T-cell (primary cell): ENCODE results near the gene ADK. TPM values are rescaled to one million over a fixed set of nuclear protein-coding genes. Genes with fewer than 3 reads are reported as not detected.

Experiments used
- ATAC-seq, 4 experiments: fragments of 200-7000 bp in 3 of 4; fragments of 150-1000 bp in 1 of 4; cut with Tn5 transposase; replicated peaks in 1 of 4; 1 replicate in 3 of 4; 2 replicates in 1 of 4; pipeline ENCODE4 v1.10.0; 2021; ENCODE audit warnings: moderate library complexity in 3 of 4, mild to moderate bottlenecking in 2 of 4, moderate number of reproducible peaks in 1 of 4
- CTCF ChIA-PET, 2 donors: fragments of 300-600 bp; sonication (Branson Sonifier 250); formaldehyde crosslinking; loops; one replicate each; lab custom pipeline; 2022; ENCODE audit warnings: antibody characterized with exemption in 2 of 2; lab: Charles Lee
- POLR2A ChIA-PET, 2 donors: fragments of 300-600 bp; sonication (Branson Sonifier 250); formaldehyde crosslinking; loops; one replicate each; lab custom pipeline; 2022; ENCODE audit warnings: antibody characterized with exemption in 2 of 2; lab: Charles Lee
- DNase-seq, 35 experiments: peaks; one replicate each; pipeline versions ENCODE4 v3.0.0 to v3.0.0-alpha.2; 2013 to 2023
- H3K27ac ChIP-seq: one replicate; pipeline ENCODE4 v1.5.1; 2013; ENCODE audit warnings: low read length
- H3K27me3 ChIP-seq, 2 experiments: replicated peaks in 1 of 2; 1 replicate in 1 of 2; 2 replicates in 1 of 2; pipeline versions ENCODE4 v1.6.1 to v1.7.0; 2013; ENCODE audit warnings: low read length in 1 of 2, mixed read lengths in 1 of 2; ENCODE audit not compliant: control insufficient read depth in 2 of 2, insufficient read depth in 2 of 2; ENCODE audit errors: extremely low read depth in 1 of 2
- H3K36me3 ChIP-seq, 2 donors: 1 replicate in 1 of 2; 2 replicates in 1 of 2; pipeline versions ENCODE4 v1.6.1 to v1.7.0; 2013; ENCODE audit warnings: low read length in 1 of 2; ENCODE audit not compliant: control insufficient read depth in 2 of 2, insufficient read depth in 1 of 2; ENCODE audit errors: extremely low read depth in 1 of 2
- H3K4me1 ChIP-seq, 2 experiments: 1 replicate in 1 of 2; 2 replicates in 1 of 2; pipeline versions ENCODE4 v1.6.1 to v1.7.0; 2013; ENCODE audit warnings: low read length in 2 of 2, mixed read lengths in 1 of 2; ENCODE audit not compliant: insufficient read depth in 2 of 2, control insufficient read depth in 1 of 2; ENCODE audit errors: extremely low read depth in 1 of 2
- H3K4me3 ChIP-seq, 2 donors: 1 replicate in 1 of 2; 2 replicates in 1 of 2; pipeline versions ENCODE4 v1.5.1 to v1.7.0; 2013; ENCODE audit warnings: mild to moderate bottlenecking in 2 of 2, low read length in 1 of 2, moderate library complexity in 1 of 2; ENCODE audit not compliant: control insufficient read depth in 1 of 2; ENCODE audit errors: extremely low read depth in 1 of 2
- H3K9me3 ChIP-seq: 2 replicates; pipeline ENCODE4 v1.7.0; 2013
- H3K27ac Mint-ChIP-seq, 2 donors: one replicate each; pipeline ENCODE4 v1.8.0; 2020 to 2021; ENCODE audit warnings: mild to moderate bottlenecking in 2 of 2, mixed read lengths in 2 of 2
- H3K27me3 Mint-ChIP-seq, 2 donors: one replicate each; pipeline ENCODE4 v1.8.0; 2021 to 2022; ENCODE audit warnings: mixed read lengths in 2 of 2
- H3K36me3 Mint-ChIP-seq: one replicate; pipeline ENCODE4 v1.8.0; 2021; ENCODE audit warnings: mixed read lengths
- H3K4me1 Mint-ChIP-seq, 3 donors: one replicate each; pipeline ENCODE4 v1.8.0; 2020 to 2022; ENCODE audit warnings: mixed read lengths in 3 of 3, mild to moderate bottlenecking in 1 of 3
- H3K4me3 Mint-ChIP-seq, 3 donors: one replicate each; pipeline ENCODE4 v1.8.0; 2020 to 2022; ENCODE audit warnings: mild to moderate bottlenecking in 3 of 3, mixed read lengths in 3 of 3, moderate library complexity in 3 of 3
- H3K9me3 Mint-ChIP-seq, 3 donors: one replicate each; pipeline ENCODE4 v1.8.0; 2020 to 2022; ENCODE audit warnings: mixed read lengths in 3 of 3
- WGBS: methylation state at CpG from one replicate; pipeline ENCODE4 v1.1.5; 2013; ENCODE audit warnings: missing lambda C conversion rate; ENCODE audit not compliant: insufficient coverage; 5-methylcytosine and 5-hydroxymethylcytosine counted together
- total RNA-seq, 35 experiments: library from RNA in 6 of 35; stranded (reverse) in 6 of 35; fragments of 120-200 nt in 1 of 35; gene quantifications; one replicate each; pipeline versions ENCODE4 v1.2.1 to v1.2.4 and lab custom pipeline; 2013 to 2026

The ADK gene
- total RNA-seq, 5 donors from 2014 or later (not counting 1 experiment from before 2014, with no cell fraction given), result 20.7 to 32.8 (median 23.6) TPM

- Mint-ChIP-seq H3K4me3 (no peak overlapping the region), H3K4me1 (peaks cover 9 to 10% (median 9%) of the 10 kb centered on the region in 3 donors), H3K9me3 (peaks cover 0 to 7% (median 0%) of the 10 kb centered on the region in 3 donors), H3K27me3 (no peaks in the 10 kb centered on the region), H3K27ac (no peak overlapping the region), H3K36me3 (peaks cover 34% of the 10 kb centered on the region)
- H3K4me1 ChIP-seq, result no peaks in the 10 kb centered on the region
- WGBS, result no CpG with 5 or more reads among the region's 2 CpGs
- H3K36me3 ChIP-seq, result peaks cover 0 to 2% of the 10 kb centered on the region in 2 donors
- no peak overlapping the region for H3K27ac ChIP-seq
- ChIA-PET CTCF (no interaction called here), POLR2A (interaction anchor here in 1 of 2 donors (0.6 kb wide), 1 partner anchor 33 kb away, joined by 3 read pairs; no protein-coding TSS in a partner anchor)
- ATAC-seq (no peak), DNase-seq (no peak)
- H3K4me3 ChIP-seq, result no peak overlapping the region
- H3K27me3 ChIP-seq, result no peaks in the 10 kb centered on the region
- H3K9me3 ChIP-seq, result no peaks in the 10 kb centered on the region
These were observed 449.1 kb downstream of the ADK start for GRCh38 chr10:74600170-74600569.

DNA sequence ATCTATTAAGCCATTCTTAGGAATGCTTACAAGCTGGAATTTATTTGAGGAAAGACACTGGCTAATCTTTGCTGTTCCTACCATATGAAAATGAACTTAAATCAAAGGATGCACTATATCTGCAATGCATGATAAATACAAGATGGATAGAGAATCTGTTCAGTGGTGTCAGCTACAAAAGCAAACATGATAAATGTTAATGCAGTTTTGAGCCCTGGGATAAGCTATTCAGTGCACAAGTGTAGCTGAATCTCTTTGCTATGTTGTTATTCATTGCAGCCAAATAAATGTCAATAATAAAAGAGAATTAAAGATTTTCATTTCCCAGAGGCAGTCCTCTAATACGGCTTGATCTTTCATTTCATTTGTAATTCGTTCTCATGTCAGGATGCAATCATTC, 451.6 kb downstream of the ADK start:
- no CpG with 5 or more reads among the region's 2 CpGs for WGBS
- H3K4me1 ChIP-seq, result no peaks in the 10 kb centered on the region
- ChIA-PET CTCF (no interaction called here), POLR2A (no interaction called here)
- no peaks in the 10 kb centered on the region for H3K36me3 ChIP-seq
- Mint-ChIP-seq H3K4me3 (no peak overlapping the region), H3K4me1 (peaks cover 5 to 11% (median 7%) of the 10 kb centered on the region in 3 donors), H3K27me3 (no peaks in the 10 kb centered on the region), H3K27ac (no peak overlapping the region), H3K36me3 (peaks cover 52% of the 10 kb centered on the region), H3K9me3 (peaks cover 0 to 7% (median 0%) of the 10 kb centered on the region in 3 donors)
- H3K4me3 ChIP-seq, result no peak overlapping the region
- ATAC-seq (no peak), DNase-seq (no peak)
- H3K27ac ChIP-seq, result no peak overlapping the region
- no peaks in the 10 kb centered on the region for H3K27me3 ChIP-seq
- H3K9me3 ChIP-seq, result no peaks in the 10 kb centered on the region

GRCh38 chr10:74610299-74610698, 459.3 kb downstream of the ADK start:
- no peak overlapping the region for H3K4me3 ChIP-seq
- ChIA-PET POLR2A (no interaction called here), CTCF (no interaction called here)
- H3K27ac ChIP-seq, result no peak overlapping the region
- ATAC-seq (no peak), DNase-seq (no peak)
- no peaks in the 10 kb centered on the region for H3K9me3 ChIP-seq
- no peaks in the 10 kb centered on the region for H3K4me1 ChIP-seq
- H3K4me1 Mint-ChIP-seq, result peaks cover 2 to 11% (median 3%) of the 10 kb centered on the region in 3 donors
- H3K36me3 Mint-ChIP-seq, result peaks cover 55% of the 10 kb centered on the region
- no peaks in the 10 kb centered on the region for H3K27me3 Mint-ChIP-seq
- H3K9me3 Mint-ChIP-seq, result peaks cover 0 to 9% (median 0%) of the 10 kb centered on the region in 3 donors
- no peaks in the 10 kb centered on the region for H3K36me3 ChIP-seq
- H3K4me3 Mint-ChIP-seq, result no peak overlapping the region
- H3K27ac Mint-ChIP-seq, result no peak overlapping the region
- H3K27me3 ChIP-seq, result no peaks in the 10 kb centered on the region

- no peak for ATAC-seq
- Histone ChIP-seq H3K9me3 (no peaks in the 10 kb centered on the region), H3K4me3 (no peak overlapping the region), H3K36me3 (no peaks in the 10 kb centered on the region), H3K4me1 (no peaks in the 10 kb centered on the region), H3K27ac (no peak overlapping the region), H3K27me3 (no peaks in the 10 kb centered on the region)
- H3K4me3 Mint-ChIP-seq, result no peak overlapping the region
- peaks cover 0 to 4% (median 3%) of the 10 kb centered on the region in 3 donors for H3K4me1 Mint-ChIP-seq
- no peak overlapping the region for H3K27ac Mint-ChIP-seq
- peaks cover 55% of the 10 kb centered on the region for H3K36me3 Mint-ChIP-seq
- POLR2A ChIA-PET, result no interaction called here
- peaks cover 0 to 9% (median 0%) of the 10 kb centered on the region in 3 donors for H3K9me3 Mint-ChIP-seq
- CTCF ChIA-PET, result no interaction called here
- DNase-seq, result no peak
- H3K27me3 Mint-ChIP-seq, result no peaks in the 10 kb centered on the region
These were observed 461.2 kb downstream of the ADK start for GRCh38 chr10:74612195-74612594.

GRCh38 chr10:74620626-74621025, 469.6 kb downstream of the ADK start:
- Histone ChIP-seq H3K4me3 (no peak overlapping the region), H3K9me3 (no peaks in the 10 kb centered on the region), H3K4me1 (no peaks in the 10 kb centered on the region), H3K27me3 (no peaks in the 10 kb centered on the region), H3K27ac (no peak overlapping the region), H3K36me3 (no peaks in the 10 kb centered on the region)
- DNase-seq (no peak), ATAC-seq (no peak)
- ChIA-PET POLR2A (no interaction called here), CTCF (no interaction called here)
- Mint-ChIP-seq H3K4me1 (no peaks in the 10 kb centered on the region), H3K27me3 (no peaks in the 10 kb centered on the region), H3K27ac (no peak overlapping the region), H3K9me3 (peaks cover 3 to 11% (median 11%) of the 10 kb centered on the region in 3 donors), H3K36me3 (peaks cover 52% of the 10 kb centered on the region), H3K4me3 (no peak overlapping the region)

GRCh38 chr10:74623786-74624185, 472.8 kb downstream of the ADK start:
- ChIA-PET POLR2A (interaction anchor here in 1 of 2 donors (0.6 to 1.0 kb wide), 4 partner anchors 37 to 389 kb away, joined by 3 to 8 read pairs (median 4); no protein-coding TSS in a partner anchor), CTCF (interaction anchor here in 1 of 2 donors (0.6 kb wide), 1 partner anchor 203 kb away, joined by 6 read pairs; no protein-coding TSS in a partner anchor)
- Histone ChIP-seq H3K36me3 (no peaks in the 10 kb centered on the region), H3K27me3 (no peaks in the 10 kb centered on the region), H3K4me3 (no peak overlapping the region), H3K9me3 (no peaks in the 10 kb centered on the region), H3K4me1 (no peaks in the 10 kb centered on the region), H3K27ac (no peak overlapping the region)
- Mint-ChIP-seq H3K4me3 (no peak overlapping the region), H3K9me3 (peaks cover 0 to 11% (median 4%) of the 10 kb centered on the region in 3 donors), H3K4me1 (no peaks in the 10 kb centered on the region), H3K36me3 (peaks cover 41% of the 10 kb centered on the region), H3K27ac (no peak overlapping the region), H3K27me3 (no peaks in the 10 kb centered on the region)
- no peak for ATAC-seq
- no CpG with 5 or more reads among the region's 2 CpGs for WGBS
- DNase-seq, result no peak

GRCh38 chr10:74624501-74624900, 473.5 kb downstream of the ADK start:
- no peak overlapping the region for H3K27ac ChIP-seq
- no peaks in the 10 kb centered on the region for H3K4me1 ChIP-seq
- H3K9me3 ChIP-seq, result no peaks in the 10 kb centered on the region
- no peak for ATAC-seq
- WGBS, result no CpG with 5 or more reads among the region's 1 CpG
- no peaks in the 10 kb centered on the region for H3K27me3 Mint-ChIP-seq
- H3K27ac Mint-ChIP-seq, result no peak overlapping the region
- ChIA-PET POLR2A (interaction anchor here in 1 of 2 donors (0.7 kb wide), 1 partner anchor 231 kb away, joined by 8 read pairs; no protein-coding TSS in a partner anchor), CTCF (no interaction called here)
- H3K9me3 Mint-ChIP-seq, result peaks cover 0 to 11% (median 4%) of the 10 kb centered on the region in 3 donors
- no peak overlapping the region for H3K4me3 ChIP-seq
- H3K36me3 Mint-ChIP-seq, result peaks cover 44% of the 10 kb centered on the region
- no peaks in the 10 kb centered on the region for H3K36me3 ChIP-seq
- H3K27me3 ChIP-seq, result no peaks in the 10 kb centered on the region
- no peak for DNase-seq
- no peak overlapping the region for H3K4me3 Mint-ChIP-seq
- H3K4me1 Mint-ChIP-seq, result no peaks in the 10 kb centered on the region
